ENCODE measurements around the gene ZNF865. TPM values are rescaled to one million over a fixed set of nuclear protein-coding genes. Genes with fewer than 3 reads are reported as not detected.

Gene ZNF865
- total and polyA plus RNA-seq, 2 of the 8 experiments (the other 6 are each of a cell fraction or from before 2014, with no cell fraction given) = 3.5 to 13.6 TPM

GRCh38 chr19:55633861-55634260 is 28.4 kb downstream of the ZNF865 start:
- FAIRE-seq = no peak
- TF ChIP-seq ZNF274 (IDR thresholded peaks at IDR 0.05; ENCODE audit: borderline replicate concordance, extremely low read depth, low read length) (no peak), RFX5 (IDR thresholded peaks at IDR 0.05; ENCODE audit: borderline replicate concordance, low read depth, low read length) (no peak), CREB1 (IDR thresholded peaks at IDR 0.05) (no peak), SAP30 (IDR thresholded peaks at IDR 0.05; ENCODE audit: insufficient read depth, insufficient replicate concordance, low read length) (no peak), TAF1 (IDR thresholded peaks at IDR 0.05; ENCODE audit: low read depth, low read length) (no peak), KDM1A (IDR thresholded peaks at IDR 0.05; ENCODE audit: borderline replicate concordance, low read length) (no peak), POLR2AphosphoS5 (IDR thresholded peaks at IDR 0.05; ENCODE audit: low read depth, low read length) (no peak), KDM5A (IDR thresholded peaks at IDR 0.05; ENCODE audit: low read length) (no peak), USF2 (IDR thresholded peaks at IDR 0.05; ENCODE audit: low read length) (no peak), PHF8 (conservative IDR thresholded peaks at IDR 0.05; ENCODE audit: low read depth, low read length) (no peak), SP1 (IDR thresholded peaks at IDR 0.05; ENCODE audit: low read depth, low read length) (no peak), RAD21 (IDR thresholded peaks at IDR 0.05 in 1 of 2, conservative IDR thresholded peaks at IDR 0.05 in 1 of 2; ENCODE audit: low read depth in 2 of 2, low read length in 2 of 2) (no peak)

More at GRCh38 chr19:55633861-55634260, 28.4 kb downstream of the ZNF865 start:
- ChIA-PET CTCF (ENCODE audit: partially characterized antibody) (interaction anchor here (1.0 to 5.3 kb wide), 17 partner anchors 13 to 715 kb away, joined by 3 to 56 read pairs (median 6); partner anchors contain the start of genes CCDC106, FIZ1, ZNF784 and ZNF865), POLR2A (ENCODE audit: partially characterized antibody) (interaction anchor here (0.7 to 8.8 kb wide), 10 partner anchors 9 to 156 kb away, joined by 3 to 96 read pairs (median 4); partner anchors contain the start of genes CCDC106, ZNF581 and ZNF784)
- Histone ChIP-seq H3K14ac (ENCODE audit: insufficient read length) (no peak overlapping the region), H4K91ac (replicated peaks; ENCODE audit: insufficient read length, low read length) (peak overlapping the region; percentile 49), H3K9me3 (ENCODE audit: insufficient read depth in 2 of 2, low read depth in 1 of 2, low read length in 1 of 2) (no peaks in the 10 kb centered on the region), H3K36me3 (ENCODE audit: control insufficient read depth in 2 of 4, insufficient read depth in 4 of 4, low read length in 3 of 4) (no peaks in the 10 kb centered on the region), H3K4me3 (ENCODE audit: extremely low read depth in 1 of 4, insufficient read depth in 2 of 4, low read depth in 3 of 4, low read length in 4 of 4) (peak overlapping the region in 1 of 4 experiments; percentile 88; a peak in 1 of 8 replicates), H3K27me3 (replicated peaks in 1 of 4; ENCODE audit: control insufficient read depth in 3 of 4, extremely low read depth in 1 of 4, insufficient read depth in 3 of 4, low read length in 3 of 4) (no peaks in the 10 kb centered on the region), H2AFZ (ENCODE audit: low read length) (no peak overlapping the region), H2BK5ac (ENCODE audit: low read depth, low read length) (no peak overlapping the region), H3K23ac (ENCODE audit: insufficient read length) (no peak overlapping the region), H3K27ac (ENCODE audit: low read depth, low read length) (no peak overlapping the region), H4K20me1 (replicated peaks in 1 of 2; ENCODE audit: control insufficient read depth in 1 of 2, insufficient read depth in 2 of 2, low read length in 2 of 2) (peaks cover 3 to 7% of the 10 kb centered on the region in 2 experiments), H3K4me2 (ENCODE audit: insufficient read depth in 1 of 2, low read depth in 2 of 2, low read length in 2 of 2) (peak overlapping the region in 1 of 2 experiments; percentile 91; a peak in 2 of 4 replicates), H3K18ac (ENCODE audit: extremely low read depth, low read length) (no peak overlapping the region), H4K8ac (ENCODE audit: extremely low read depth, insufficient read depth, low read length) (no peak overlapping the region), H3K79me2 (ENCODE audit: control insufficient read depth in 1 of 2, insufficient read depth in 2 of 2, low read length in 2 of 2) (peaks cover 4 to 25% of the 10 kb centered on the region in 2 experiments; a peak in 3 of 4 replicates), H2BK20ac (ENCODE audit: low read length) (no peak overlapping the region), H2BK12ac (ENCODE audit: low read depth, low read length) (0 out of 2 replicates have a peak overlapping the region, but pooled peaks have one; percentile 14), H3K9ac (replicated peaks in 1 of 4; ENCODE audit: extremely low read depth in 1 of 4, low read depth in 3 of 4, low read length in 3 of 4) (no peak overlapping the region), H2BK15ac (ENCODE audit: low read length) (no peak overlapping the region), H2BK120ac (replicated peaks; ENCODE audit: low read depth, low read length) (no peak overlapping the region), H3K56ac (replicated peaks; ENCODE audit: insufficient read length, low read depth, low read length) (no peak overlapping the region), H3K4me1 (replicated peaks in 1 of 4; ENCODE audit: control insufficient read depth in 3 of 4, insufficient read depth in 4 of 4, low read length in 3 of 4) (peaks cover 3 to 6% (median 6%) of the 10 kb centered on the region in 4 experiments; a peak in 6 of 7 replicates), H2AK5ac (ENCODE audit: low read depth, low read length) (no peak overlapping the region; the same call in 1 of the 2 replicates), H4K5ac (ENCODE audit: insufficient read length, low read depth, low read length) (no peak overlapping the region), H3K79me1 (ENCODE audit: low read depth, low read length) (peaks cover 13% of the 10 kb centered on the region), H3K4ac (replicated peaks; ENCODE audit: insufficient read length, low read depth, low read length) (peak overlapping the region; percentile 66), H3K23me2 (ENCODE audit: low read depth, low read length) (peaks cover 11% of the 10 kb centered on the region)
- WGBS, 2 experiments (ENCODE audit: extremely low coverage in 1 of 2, insufficient coverage in 1 of 2, insufficient read length in 1 of 2, insufficient replicate concordance in 2 of 2, low coverage in 1 of 2, low lambda C conversion rate in 2 of 2, missing lambda C conversion rate in 1 of 2) = 86% methylated on average over 8 of the region's 8 CpGs; no CpG with 5 or more reads in 1 of the 2 experiments
- no peak for DNase-seq (ENCODE audit: low read depth in 1 of 2, low spot score in 2 of 2)

Data from H1 (cell line).